AG08395 (cell line): ENCODE measurements around the gene PTPRN2.
"Not testable (repeated sequence)": the region's sequence is repeated elsewhere in the genome, so short reads cannot be mapped to it uniquely, and the experiment has no call there.

ENCODE experiments used
- DNase-seq: peaks from one replicate; pipeline ENCODE4 v3.0.0; 2012; ENCODE audit warnings: mixed read lengths, low spot score

PTPRN2 gene

GRCh38 chr7:158364451-158364850, 223.2 kb downstream of the PTPRN2 start:
- DNase-seq, result no peak

GRCh38 chr7:158362912-158363905, 224.4 kb downstream of the PTPRN2 start:
- DNase-seq, result no peak

GRCh38 chr7:158362001-158362400, 225.6 kb downstream of the PTPRN2 start:
- DNase-seq, result no peak

DNA sequence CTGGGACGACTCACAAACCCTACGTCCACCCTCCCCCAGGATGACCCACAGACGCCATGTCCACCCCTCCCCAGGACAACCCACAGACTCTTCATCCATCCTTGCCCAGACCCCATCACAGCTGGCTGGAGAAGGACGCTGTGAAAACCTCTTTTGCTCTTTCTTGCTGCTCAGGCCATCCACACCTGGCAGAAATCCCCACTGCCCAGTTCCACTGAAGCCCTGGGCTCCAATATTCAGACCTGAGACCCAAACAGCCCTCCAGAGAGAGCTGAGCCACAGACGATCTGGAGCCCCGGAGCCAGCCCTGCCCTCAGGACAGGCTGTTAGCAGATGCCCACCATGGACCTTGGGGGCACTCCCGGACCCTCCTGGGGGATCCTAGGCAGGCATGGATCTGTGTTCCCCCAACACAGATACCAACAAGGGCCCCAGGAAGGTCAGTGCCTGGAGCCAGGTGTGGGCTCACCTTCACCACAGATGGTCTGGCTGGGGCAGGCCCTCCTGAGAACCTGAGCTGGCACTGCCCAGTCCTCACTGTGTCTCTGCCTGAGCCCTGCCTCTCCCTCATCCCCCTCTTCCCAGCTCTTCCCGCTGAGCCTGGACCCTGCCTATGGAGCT, 226.2 kb downstream of the PTPRN2 start:
- no peak for DNase-seq

DNA sequence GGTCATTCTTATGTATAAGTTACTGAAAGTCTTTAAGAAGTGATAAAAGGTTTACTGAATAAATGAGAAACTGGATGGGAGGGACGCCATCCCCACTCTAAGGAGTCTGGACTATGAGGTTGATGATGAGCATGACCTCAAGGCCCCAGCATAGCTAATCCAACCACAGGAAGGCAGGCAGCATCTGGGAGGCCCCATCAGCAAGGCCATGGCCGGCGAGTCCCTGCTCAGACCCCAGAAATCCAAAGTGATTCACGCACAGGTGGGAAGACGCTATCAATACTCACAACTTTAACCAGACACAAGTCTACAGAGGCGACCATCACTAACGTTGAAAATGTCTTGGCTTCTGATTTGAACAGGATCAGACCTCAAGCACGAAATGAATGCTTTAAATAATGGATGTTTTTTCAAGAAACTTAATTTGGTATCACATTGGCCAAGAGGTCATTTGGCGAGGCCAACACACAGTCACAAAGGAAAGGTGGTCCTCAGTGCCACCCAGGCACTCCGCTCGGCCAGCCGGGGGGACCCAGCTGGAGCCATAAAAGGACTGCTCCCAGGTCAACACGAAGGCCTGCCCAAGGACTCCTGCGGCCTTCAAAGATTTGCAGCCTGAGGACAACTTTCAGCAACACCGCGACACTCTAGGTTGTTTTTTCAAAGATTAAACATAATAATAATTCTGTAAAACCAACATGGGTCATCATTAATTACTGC, 228.5 kb downstream of the PTPRN2 start:
- DNase-seq, result no peak

DNA sequence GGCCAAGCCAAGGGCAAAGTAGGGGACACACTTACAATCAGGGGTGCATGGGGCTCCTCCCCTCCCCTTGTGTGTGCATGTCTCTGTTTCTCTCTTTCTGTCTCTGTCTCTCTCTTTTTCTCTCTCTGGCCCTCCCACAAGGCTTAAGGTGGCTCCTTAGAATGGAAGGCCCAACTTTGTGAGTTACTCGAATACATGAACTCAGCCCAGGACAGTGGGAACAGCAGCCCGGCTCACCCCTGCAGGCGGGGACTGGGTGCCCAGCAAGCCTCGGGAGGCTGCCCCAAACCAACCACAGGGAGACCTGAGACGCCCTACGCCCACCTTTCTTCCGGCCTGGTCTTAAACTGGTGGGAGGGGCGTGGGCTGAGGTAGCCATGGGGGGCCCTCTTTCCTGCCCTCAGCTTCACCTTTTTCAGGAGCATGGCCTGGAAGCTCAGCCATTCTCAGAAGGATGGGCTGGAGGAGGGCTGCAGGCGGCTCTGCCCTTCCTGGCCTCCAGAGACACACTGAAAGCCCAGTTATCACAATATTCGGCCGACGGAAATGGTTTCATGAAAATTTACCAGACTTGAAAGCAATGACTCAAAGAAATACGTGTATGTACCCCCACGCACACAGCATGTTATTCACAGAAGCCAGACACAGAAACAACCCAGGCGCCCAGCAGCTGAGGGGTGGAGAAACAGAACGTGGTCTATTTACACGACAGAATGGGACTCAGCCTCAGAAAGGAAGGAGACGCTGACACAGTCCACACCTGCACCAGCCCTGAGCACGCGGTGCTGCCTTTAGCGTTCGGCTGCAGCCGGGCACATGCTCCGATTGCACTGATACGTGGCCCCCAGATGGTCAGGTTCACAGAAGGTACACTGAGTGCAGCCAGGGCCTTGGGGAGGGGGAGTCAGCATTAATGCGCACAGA, 229.5 kb downstream of the PTPRN2 start:
- DNase-seq, result no peak

- no peak for DNase-seq
Observed at GRCh38 chr7:158357106-158357897, 230.3 kb downstream of the PTPRN2 start.

DNA sequence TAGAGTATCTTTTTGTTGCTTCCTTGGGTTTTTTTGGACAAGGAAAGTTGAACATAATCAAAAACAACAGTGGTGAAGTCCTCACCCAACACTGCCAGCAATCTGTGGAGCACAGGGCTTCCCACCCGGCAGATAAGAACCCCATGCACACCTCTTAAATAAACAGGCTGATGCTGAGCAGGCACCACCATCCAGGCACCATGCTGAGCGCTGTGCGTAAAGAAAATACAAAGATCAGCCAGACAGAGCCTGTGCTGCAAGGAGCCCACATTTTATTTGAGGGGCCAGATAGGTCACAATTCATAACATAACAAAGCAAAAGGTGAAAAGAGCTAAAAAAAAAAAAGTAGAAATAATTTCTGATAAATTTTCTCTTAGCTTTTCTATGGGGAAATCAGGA, 231.2 kb downstream of the PTPRN2 start:
- DNase-seq, result no peak

DNA sequence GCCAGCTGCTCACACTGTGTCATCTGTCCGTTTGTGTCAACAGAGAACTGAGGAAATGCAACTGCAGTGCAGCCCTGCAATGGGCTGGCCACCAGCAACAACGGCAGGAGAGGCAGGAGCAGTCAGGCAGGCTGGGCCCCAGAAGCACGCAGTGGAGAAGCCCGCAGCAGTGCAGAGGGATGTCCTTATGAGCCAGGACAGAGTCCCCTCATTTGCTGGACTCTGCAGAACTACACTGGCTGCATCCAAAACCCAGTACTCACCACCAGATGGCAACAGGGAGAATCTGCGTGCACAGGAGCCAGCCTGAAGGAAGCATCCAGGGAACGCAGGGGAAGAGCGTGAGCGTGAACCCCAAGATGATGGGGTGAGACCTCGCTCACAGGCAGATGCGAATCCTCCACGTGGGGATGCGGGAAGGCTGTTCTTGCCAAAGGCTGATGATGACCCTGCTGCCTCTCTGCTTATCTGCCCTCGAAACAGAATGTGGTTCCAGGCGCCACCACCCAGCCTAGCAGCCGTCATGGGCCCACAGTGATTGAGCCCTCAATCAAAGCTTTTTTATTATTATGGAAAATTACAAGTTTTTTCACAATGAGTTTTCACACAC, 232.1 kb downstream of the PTPRN2 start:
- DNase-seq, result no peak

GRCh38 chr7:158354861-158355260, 232.8 kb downstream of the PTPRN2 start:
- DNase-seq, result no peak

DNA sequence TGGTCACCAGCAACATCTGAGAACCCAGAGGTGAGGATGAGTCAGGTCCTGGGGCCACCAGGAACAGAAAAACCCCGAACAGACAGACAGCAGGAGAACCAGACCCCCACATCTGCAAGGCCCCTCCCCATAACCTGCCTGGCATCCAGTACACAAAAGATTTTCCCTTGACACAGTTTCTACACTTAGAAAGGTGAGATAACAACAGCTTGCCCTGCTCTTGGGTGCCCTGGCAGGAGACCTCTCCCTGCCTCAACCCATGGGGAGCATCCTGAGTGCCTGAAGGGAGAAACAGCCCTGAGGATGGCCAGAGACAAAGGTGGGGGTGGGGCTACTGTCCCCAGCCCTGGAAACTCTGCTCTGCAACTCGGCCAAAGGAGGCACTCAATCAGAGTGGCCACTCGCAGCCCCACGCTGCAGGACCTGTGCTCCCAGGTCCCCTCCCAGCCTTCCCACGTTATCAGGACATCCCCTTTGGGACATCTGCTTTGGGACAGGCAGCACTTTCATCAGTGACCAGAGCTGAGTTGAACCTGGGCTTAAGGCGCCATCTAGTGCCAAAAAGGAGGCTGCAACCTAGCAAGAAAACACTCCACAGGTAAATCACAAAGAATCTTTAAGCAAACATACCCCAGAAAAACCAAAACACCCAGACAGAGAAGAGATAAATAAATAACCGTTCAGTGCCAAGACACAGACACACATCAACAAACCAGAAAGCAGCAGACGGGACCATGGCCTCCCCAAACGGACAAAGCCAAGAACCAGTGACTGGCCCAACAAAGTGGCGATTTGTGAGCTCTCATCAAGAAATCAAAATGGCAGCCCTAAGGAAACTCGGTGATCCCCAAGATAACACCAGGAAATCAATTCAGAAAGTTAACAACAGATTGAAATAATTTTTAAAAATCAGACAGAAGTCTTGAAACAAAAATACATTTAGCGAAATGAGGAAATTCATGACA, 233.7 kb downstream of the PTPRN2 start:
- no peak for DNase-seq

DNA sequence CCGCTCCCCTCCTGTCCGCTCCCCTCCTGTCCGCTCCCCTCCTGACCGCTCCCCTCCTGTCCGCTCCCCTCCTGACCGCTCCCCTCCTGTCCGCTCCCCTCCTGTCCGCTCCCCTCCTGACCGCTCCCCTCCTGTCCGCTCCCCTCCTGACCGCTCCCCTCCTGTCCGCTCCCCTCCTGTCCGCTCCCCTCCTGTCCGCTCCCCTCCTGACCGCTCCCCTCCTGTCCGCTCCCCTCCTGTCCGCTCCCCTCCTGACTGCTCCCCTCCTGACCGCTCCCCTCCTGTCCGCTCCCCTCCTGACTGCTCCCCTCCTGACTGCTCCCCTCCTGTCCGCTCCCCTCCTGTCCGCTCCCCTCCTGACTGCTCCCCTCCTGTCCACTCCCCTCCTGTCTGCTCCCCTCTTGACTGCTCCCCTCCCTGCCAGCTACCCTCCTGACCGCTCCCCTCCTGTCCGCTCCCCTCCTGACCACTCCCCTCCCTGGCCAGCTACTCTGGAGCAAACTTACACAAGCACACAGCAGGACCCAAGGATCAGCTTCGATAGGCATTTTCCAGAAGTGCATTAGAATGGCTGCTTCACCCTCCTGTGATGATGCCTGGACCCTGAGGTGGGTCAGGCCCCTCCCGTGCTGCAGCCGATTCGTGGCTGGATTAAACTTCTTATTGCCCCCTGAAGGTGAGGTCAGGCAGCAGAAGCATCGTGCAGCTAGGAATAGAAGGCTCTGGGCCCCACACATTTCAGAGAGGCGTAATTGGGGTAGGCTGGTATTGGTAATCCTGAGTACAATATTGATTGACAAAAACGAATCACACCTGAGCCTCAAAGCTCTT, 235.5 kb downstream of the PTPRN2 start:
- DNase-seq, result not testable (repeated sequence)

DNA sequence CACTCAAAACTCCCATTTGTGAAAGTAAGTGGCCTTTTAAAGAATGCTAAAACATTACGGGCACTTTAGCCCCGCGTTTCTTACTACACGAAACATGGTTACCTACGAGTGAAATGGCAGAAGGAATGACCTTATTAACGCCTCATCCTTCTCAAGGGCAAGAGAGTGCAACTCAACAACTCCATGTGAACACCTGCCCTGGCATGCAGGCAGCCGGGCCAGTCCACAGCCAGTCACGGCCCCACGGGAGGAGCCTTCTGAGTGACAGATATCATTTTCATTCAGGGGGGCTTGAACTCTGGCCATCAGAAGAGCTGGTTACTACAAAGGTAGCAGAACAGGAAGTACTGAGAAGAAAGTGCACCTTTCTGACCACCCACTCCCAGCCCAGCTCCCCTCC, 236.1 kb downstream of the PTPRN2 start:
- DNase-seq, result no peak

DNA sequence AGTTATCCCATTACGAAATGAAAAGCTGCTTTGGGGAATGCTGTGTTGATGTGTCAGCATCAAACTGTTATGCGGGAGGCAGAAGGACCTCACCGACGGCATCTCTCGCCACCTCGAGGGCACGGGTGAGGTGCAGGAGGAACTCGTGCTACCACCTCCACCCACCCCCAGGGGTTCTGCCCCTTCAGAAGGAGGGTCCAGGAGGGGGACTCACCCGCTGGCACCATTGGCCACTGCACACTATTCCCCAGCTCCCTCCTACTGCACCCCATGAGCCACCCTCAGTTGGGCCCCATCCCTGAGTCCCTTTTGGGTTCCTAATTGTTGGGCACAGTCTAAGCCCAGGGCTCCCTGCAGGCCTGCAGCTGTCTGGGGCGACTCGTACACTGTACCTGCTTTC, 236.6 kb downstream of the PTPRN2 start:
- no peak for DNase-seq

DNA sequence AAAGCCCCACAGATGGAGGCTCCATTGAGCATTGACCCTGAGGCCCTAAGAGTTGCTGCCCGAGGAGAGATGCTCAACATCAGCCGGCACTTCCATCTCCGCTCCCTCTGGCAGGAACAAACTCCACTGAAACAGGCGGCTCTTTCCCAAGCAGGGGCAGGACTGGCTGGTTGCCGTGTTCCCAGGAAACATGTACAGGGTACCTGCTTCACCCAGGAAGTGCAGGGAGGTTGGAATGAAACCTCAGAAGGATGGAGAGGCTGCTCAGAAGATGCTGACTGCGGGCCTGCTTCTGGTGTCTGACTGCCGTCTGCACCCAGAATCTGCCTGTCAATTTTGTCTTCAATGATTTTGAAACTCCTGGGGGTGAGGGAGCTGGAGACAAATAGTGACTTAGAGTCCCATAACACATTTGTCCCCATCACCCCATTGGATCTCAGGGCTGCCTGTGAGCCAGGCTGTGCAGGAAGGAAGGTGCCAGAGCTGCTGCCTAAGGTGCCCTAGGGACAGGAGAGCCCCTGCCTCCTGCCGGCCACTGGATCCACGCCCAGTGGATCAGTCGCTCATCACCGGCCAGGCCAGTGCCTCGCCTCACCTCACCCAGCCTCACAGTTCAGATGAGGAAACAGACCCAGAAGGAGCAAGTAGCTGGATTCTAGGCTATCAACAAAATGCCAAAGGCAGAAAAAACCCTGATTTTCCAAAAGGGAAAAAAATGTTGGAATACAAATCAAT, 237.3 kb downstream of the PTPRN2 start:
- no peak for DNase-seq

DNA sequence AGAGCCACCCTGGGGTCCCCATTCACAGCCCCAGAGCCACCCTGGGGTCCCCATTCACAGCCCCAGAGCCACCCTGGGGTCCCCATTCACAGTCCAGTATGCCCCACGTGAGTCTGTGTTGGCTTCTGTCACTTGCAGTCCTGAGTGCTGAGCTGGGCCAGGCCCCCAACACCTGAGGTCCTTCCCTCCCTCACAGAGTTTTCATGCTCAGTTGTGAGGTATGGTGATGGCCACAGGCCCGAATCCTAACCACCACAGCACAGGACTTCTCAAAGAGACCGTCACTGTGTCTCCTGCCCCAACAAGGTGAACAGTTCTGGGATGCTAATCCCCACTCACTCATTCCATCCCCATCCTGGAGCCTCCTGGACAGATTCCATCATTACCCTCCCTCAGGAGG, 239.2 kb downstream of the PTPRN2 start:
- no peak for DNase-seq

DNA sequence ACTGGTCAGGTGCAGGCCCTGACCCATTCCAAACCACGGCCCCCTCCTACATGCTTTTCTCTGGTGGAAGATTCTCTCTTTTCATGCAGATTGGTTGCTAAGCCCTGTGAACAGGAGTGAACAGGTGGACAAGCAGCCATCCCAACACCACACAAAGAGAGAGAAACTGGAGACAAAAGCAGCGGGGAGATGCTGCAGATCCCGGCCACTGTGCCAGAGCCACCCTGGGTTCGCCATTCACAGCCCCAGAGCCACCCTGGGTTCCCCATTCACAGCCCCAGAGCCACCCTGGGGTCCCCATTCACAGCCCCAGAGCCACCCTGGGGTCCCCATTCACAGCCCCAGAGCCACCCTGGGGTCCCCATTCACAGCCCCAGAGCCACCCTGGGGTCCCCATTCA, 239.6 kb downstream of the PTPRN2 start:
- DNase-seq, result not testable (repeated sequence)

GRCh38 chr7:158345731-158346130, 241.9 kb downstream of the PTPRN2 start:
- no peak for DNase-seq
